Tibial nerve (tissue), 3 donors: ENCODE measurements around the gene PSTPIP1.

Experiments
- POLR2A ChIP-seq, 2 donors: fragments of 450-650 bp; IDR thresholded peaks; one replicate each; pipeline ENCODE4 v1.6.1; 2017; ENCODE audit warnings: antibody characterized with exemption in 2 of 2, mild to moderate bottlenecking in 2 of 2, moderate library complexity in 2 of 2
- TF ChIP-seq, protein P1 (sequence below), 5 experiments: fragments of 200-600 bp in 3 of 5; fragments of 450-650 bp in 2 of 5; sonication (generic) in 3 of 5; IDR thresholded peaks; one replicate each; pipeline ENCODE4 v1.5.1; 2016 to 2019; ENCODE audit warnings: antibody characterized with exemption in 5 of 5, mild to moderate bottlenecking in 3 of 5, moderate library complexity in 2 of 5

DNA sequence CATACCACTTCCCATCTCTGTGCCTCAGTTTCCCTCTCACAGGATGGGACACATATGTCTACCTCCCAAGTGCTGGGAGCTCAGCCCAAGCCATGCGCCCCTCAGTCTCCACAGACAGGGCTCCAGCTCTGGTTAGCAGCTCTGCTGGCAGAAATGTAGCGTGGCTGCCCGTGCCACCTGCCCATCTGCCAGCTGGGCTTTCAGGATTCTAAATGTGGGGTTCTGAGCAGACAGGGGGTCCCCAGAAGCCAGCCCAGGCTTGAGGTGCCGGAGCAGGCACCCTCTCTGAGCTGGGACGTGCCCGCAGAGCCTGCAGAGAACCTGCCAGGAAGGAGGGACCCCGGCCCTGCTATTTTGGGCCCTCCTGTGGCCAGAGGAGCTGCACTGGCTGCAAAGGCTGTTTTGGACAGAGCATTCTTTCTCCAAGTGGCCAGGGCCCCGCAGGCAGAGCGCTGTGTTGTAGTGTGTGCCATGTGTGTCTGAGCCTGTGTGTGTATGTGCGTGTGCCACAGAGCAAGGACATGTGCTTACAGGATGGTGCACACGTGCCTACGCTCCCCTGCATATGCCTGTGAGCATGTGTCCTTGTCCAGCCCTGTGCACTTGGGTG is 31.7 kb downstream of the PSTPIP1 start:
- TF ChIP-seq POLR2A (IDR thresholded peaks at IDR 0.05): no peak
- TF ChIP-seq, protein P1, sequence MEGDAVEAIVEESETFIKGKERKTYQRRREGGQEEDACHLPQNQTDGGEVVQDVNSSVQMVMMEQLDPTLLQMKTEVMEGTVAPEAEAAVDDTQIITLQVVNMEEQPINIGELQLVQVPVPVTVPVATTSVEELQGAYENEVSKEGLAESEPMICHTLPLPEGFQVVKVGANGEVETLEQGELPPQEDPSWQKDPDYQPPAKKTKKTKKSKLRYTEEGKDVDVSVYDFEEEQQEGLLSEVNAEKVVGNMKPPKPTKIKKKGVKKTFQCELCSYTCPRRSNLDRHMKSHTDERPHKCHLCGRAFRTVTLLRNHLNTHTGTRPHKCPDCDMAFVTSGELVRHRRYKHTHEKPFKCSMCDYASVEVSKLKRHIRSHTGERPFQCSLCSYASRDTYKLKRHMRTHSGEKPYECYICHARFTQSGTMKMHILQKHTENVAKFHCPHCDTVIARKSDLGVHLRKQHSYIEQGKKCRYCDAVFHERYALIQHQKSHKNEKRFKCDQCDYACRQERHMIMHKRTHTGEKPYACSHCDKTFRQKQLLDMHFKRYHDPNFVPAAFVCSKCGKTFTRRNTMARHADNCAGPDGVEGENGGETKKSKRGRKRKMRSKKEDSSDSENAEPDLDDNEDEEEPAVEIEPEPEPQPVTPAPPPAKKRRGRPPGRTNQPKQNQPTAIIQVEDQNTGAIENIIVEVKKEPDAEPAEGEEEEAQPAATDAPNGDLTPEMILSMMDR (IDR thresholded peaks at IDR 0.05): no peak
